Muscle of leg (tissue), 16 donors: Measurements from ENCODE around the gene TGDS. TPM values are rescaled to one million over a fixed set of nuclear protein-coding genes. Genes with fewer than 3 reads are reported as not detected.
A peak's percentile ranks its signal among the peaks of the same experiment; 100 is the strongest.
"Not testable (repeated sequence)": the region's sequence is repeated elsewhere in the genome, so short reads cannot be mapped to it uniquely, and the experiment has no call there.

Experiments used
- DNase-seq: peaks from one replicate; pipeline ENCODE4 v3.0.0; 2013
- H3K27ac ChIP-seq: one replicate; pipeline ENCODE4 v1.5.1; 2013; ENCODE audit warnings: mild to moderate bottlenecking, low read length, control low read depth
- H3K27me3 ChIP-seq: one replicate; pipeline ENCODE4 v1.6.1; 2013; ENCODE audit warnings: low read length; ENCODE audit not compliant: control insufficient read depth, insufficient read depth
- H3K36me3 ChIP-seq: one replicate; pipeline ENCODE4 v1.6.1; 2013; ENCODE audit warnings: low read length; ENCODE audit not compliant: control insufficient read depth, insufficient read depth
- H3K4me1 ChIP-seq: one replicate; pipeline ENCODE4 v1.6.1; 2013; ENCODE audit warnings: low read length; ENCODE audit not compliant: control insufficient read depth, insufficient read depth
- H3K4me3 ChIP-seq: one replicate; pipeline ENCODE4 v1.5.1; 2013; ENCODE audit warnings: low read length, control low read depth
- H3K9me3 ChIP-seq: replicated peaks from 2 replicates; pipeline ENCODE4 v1.6.1; 2013; ENCODE audit warnings: low read depth, low read length; ENCODE audit not compliant: control insufficient read depth
- WGBS: methylation state at CpG from one replicate; pipeline ENCODE4 v1.1.5; 2013; ENCODE audit warnings: missing lambda C conversion rate; ENCODE audit not compliant: insufficient coverage; 5-methylcytosine and 5-hydroxymethylcytosine counted together
- long read RNA-seq, 11 donors: transcript quantifications; one replicate each; lab custom pipeline, GENCODE V29; 2026
- polyA plus RNA-seq, 8 donors: library from polyadenylated mRNA; unstranded; fragments of 120-200 nt; gene quantifications; one replicate each; pipeline versions ENCODE4 v1.2.1 to v1.2.3, GENCODE V29; 2013; ENCODE audit warnings: inconsistent platforms in 1 of 8, low replicate concordance in 1 of 8; ENCODE audit not compliant: insufficient read length in 8 of 8, insufficient read depth in 1 of 8
- total RNA-seq: library from RNA; stranded (reverse); fragments of 120-200 nt; gene quantifications from one replicate; pipeline ENCODE4 v1.2.4, GENCODE V29; 2013

Gene TGDS, protein sequence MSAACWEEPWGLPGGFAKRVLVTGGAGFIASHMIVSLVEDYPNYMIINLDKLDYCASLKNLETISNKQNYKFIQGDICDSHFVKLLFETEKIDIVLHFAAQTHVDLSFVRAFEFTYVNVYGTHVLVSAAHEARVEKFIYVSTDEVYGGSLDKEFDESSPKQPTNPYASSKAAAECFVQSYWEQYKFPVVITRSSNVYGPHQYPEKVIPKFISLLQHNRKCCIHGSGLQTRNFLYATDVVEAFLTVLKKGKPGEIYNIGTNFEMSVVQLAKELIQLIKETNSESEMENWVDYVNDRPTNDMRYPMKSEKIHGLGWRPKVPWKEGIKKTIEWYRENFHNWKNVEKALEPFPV
- 11.7 TPM for total RNA-seq
- polyA plus RNA-seq, result 10 to 100 TPM in 6 of 8 donors, 1 to 10 TPM in 2; 9.0 to 11.9 (median 10.4) TPM
- long read RNA-seq, donor 1, result 0 reads
- long read RNA-seq, donor 2, result 0 reads
- long read RNA-seq, donor 3, partial matches to known transcripts, result 0 of 4 reads
- long read RNA-seq, donor 3, other reads (novel, unspliced or antisense), result 0 of 4 reads
- long read RNA-seq, donor 4, result 0 reads
- long read RNA-seq, donor 5, transcript TGDS-201 (12 exons, 1,905 nt), result major isoform, 7 of 21 reads
- long read RNA-seq, donor 5, partial matches to known transcripts, result 14 of 21 reads
- long read RNA-seq, donor 5, other reads (novel, unspliced or antisense), result 0 of 21 reads
- long read RNA-seq, donor 6, partial matches to known transcripts, result 0 of 3 reads
- long read RNA-seq, donor 6, other reads (novel, unspliced or antisense), result 0 of 3 reads
- long read RNA-seq, donor 7, partial matches to known transcripts, result 6 of 9 reads
- long read RNA-seq, donor 7, other reads (novel, unspliced or antisense), result 0 of 9 reads
- long read RNA-seq, donor 8, partial matches to known transcripts, result 0 of 1 reads
- long read RNA-seq, donor 8, other reads (novel, unspliced or antisense), result 0 of 1 reads
- long read RNA-seq, donor 9, partial matches to known transcripts, result 0 of 3 reads
- long read RNA-seq, donor 9, other reads (novel, unspliced or antisense), result 0 of 3 reads
- long read RNA-seq, donor 10, transcript TGDS-201 (12 exons, 1,905 nt), result major isoform, 5 of 5 reads
- long read RNA-seq, donor 10, partial matches to known transcripts, result 0 of 5 reads
- long read RNA-seq, donor 10, other reads (novel, unspliced or antisense), result 0 of 5 reads
- long read RNA-seq, donor 11, partial matches to known transcripts, result 0 of 1 reads
- long read RNA-seq, donor 11, other reads (novel, unspliced or antisense), result 0 of 1 reads

DNA sequence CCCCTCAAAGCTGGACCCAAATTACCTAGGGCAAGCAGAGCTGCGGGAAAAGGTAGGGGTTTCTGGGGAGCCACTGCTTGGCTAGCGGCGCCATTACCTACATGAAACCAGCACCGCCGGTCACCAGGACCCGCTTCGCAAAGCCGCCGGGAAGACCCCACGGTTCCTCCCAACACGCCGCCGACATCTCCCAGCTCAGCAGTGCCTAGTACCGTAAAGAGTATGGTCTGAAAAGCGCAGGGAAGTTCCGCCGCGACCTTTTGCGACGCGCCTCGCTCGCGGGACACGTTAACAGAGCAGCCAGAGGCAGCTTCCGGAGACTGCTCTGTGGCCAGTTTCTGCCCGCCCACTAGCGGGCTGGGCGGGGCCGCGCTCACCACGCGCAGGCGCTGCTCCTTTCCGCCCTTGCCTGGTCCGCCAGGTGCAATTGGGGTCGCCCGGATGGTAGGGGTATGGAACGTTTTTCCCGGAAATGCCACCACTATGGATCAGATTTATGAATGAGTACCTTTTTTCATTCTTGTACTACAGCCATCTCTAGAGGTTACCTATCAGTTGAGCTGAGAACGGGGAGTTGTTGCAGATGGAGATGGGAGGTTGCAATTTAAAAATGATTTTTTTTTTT lies at the start of gene TGDS:
Gene TGDS, minus strand, starts transcription at position 203 of the 625 bp plus-strand sequence. Its CDS starts 16 bp downstream, at position 187.
- Histone ChIP-seq H3K27ac (peak within 1 kb of the TSS; percentile 88), H3K27me3 (no peaks in the 10 kb centered on the region), H3K4me1 (peaks cover 19% of the 10 kb centered on the region), H3K9me3 (no peaks in the 10 kb centered on the region), H3K36me3 (peaks cover 2% of the 10 kb centered on the region), H3K4me3 (peak within 1 kb of the TSS; percentile 99)
- DNase-seq, result peak; percentile 98
- under 1% methylated on average over 30 of the region's 41 CpGs for whole genome bisulfite sequencing

DNA sequence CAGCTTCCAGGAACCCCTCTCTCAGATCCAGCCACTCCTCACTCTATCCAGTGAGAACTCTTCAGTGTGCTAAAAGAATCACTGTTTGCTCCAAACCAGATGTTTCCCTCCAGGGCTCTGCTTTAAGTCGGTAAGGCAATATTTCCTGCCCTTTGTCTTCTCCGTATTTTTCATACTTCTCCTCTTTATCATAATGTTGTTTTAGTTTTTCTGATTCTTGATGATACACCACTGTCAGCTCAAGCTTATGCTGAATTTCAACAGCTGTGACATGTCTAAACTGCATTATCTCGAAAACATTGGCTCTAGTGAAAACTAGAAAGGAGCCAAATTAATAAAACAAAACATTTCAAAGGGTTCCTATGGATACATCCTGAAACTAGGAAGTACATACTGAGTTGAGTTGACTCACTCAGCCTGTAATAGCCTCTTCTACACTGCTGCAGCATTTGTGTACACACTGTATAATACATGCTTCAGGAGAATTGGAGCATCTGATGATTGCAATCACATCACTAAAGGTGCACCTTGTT lies 45.5 kb upstream of the TGDS start:
- no peaks in the 10 kb centered on the region for H3K9me3 ChIP-seq
- no peak overlapping the region for H3K4me3 ChIP-seq
- no peaks in the 10 kb centered on the region for H3K4me1 ChIP-seq
- H3K27ac ChIP-seq, result peak overlapping the region; percentile 65
- WGBS, result no CpG with 5 or more reads among the region's 3 CpGs
- no peaks in the 10 kb centered on the region for H3K36me3 ChIP-seq
- H3K27me3 ChIP-seq, result no peaks in the 10 kb centered on the region
- peak; percentile 83 for DNase-seq

DNA sequence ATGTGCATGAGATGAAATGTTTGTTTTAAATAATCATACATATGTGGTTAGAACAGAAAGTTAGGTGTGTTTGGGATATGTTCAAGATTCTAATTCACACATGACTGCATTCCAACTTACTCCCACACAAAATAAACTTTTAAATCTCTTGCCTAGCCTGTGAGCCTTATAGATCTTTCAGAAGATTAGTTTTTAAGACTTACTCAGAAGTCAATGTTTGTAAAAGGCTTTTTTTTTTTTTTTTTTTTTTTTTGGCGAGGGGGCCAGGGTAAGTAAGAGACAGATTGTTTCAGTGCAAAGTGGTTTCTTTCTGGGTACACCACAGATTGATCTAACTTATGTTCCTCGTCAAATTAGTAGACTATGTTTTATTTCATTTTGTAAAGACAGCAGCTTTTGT lies 44.8 kb upstream of the TGDS start:
- H3K4me3 ChIP-seq, result no peak overlapping the region
- H3K27ac ChIP-seq, result peak overlapping the region; percentile 65
- DNase-seq, result peak; percentile 9
- no peaks in the 10 kb centered on the region for H3K4me1 ChIP-seq
- no peaks in the 10 kb centered on the region for H3K36me3 ChIP-seq
- no peaks in the 10 kb centered on the region for H3K9me3 ChIP-seq
- WGBS, result no CpG with 5 or more reads among the region's 2 CpGs
- no peaks in the 10 kb centered on the region for H3K27me3 ChIP-seq

DNA sequence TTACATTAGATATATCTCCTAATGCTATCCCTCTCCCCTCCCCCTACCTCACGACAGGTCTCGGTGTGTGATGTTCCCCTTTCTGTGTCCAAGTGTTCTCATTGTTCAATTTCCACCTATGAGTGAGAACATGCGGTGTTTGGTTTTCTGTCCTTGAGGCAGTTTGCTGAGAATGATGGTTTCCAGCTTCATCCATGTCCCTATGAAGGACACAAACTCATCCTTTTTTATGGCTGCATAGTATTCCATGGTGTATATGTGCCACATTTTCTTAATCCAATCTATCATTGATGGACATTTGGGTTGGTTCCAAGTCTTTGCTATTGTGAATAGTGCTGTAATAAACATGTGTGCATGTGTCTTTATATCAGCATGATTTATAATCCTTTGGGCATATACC lies 41.7 kb upstream of the TGDS start:
- WGBS, result no CpG with 5 or more reads among the region's 3 CpGs
- DNase-seq, H3K4me1 ChIP-seq, H3K9me3 ChIP-seq, H3K27ac ChIP-seq, H3K4me3 ChIP-seq, H3K27me3 ChIP-seq, H3K36me3 ChIP-seq: not testable (repeated sequence)

DNA sequence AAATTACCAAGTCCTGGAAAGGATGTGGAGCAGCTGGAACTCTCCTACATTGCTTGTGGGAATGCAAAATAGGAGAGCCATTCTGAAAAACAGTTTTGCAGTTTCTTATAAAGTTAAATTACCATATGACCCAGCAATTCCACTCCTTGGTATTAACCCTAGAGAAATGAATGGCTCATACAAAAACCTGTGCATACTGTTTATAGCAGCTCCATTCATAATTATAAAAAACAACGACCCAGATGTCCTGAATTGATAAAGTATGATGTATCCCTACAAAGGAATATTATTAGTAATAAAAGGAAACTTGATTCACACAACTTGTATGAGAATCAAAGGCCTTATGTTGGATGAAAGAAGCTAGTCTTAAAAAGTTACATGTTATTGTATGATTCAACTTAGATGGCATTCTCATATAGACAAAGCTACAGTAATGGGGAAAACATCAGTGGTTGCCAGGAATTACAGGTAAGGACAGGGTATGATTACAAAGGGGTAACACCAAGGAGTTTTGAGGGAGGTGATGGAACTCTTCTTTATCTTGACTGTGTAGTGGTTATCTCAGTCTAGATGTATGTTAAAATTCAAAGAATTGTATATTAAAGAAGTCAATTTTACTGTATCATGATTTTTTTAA lies 41.1 kb upstream of the TGDS start:
- WGBS, result no CpG with 5 or more reads among the region's 1 CpG
- Histone ChIP-seq H3K36me3 (no peaks in the 10 kb centered on the region), H3K9me3 (no peaks in the 10 kb centered on the region), H3K4me3 (no peak overlapping the region), H3K27me3 (no peaks in the 10 kb centered on the region), H3K4me1 (no peaks in the 10 kb centered on the region), H3K27ac (no peak overlapping the region)
- no peak for DNase-seq

DNA sequence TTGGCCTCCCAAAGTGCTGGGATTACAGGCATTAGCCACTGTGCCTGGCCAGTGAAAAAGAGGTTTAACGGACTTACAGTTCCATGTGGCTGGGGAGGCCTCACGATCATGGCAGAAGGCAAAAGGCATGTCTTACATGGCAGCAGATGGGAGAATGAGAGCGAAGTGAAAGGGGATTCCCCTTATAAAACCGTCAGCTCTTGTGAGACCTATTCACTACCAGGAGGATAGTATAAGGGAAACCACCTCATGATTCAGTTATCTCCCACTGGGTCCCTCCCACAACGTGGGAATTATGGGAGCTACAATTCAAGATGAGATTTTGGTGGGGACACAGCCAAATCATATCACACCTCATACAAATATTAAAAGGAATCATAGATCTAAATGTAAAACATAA lies 40.1 kb upstream of the TGDS start:
- H3K27ac ChIP-seq, H3K27me3 ChIP-seq, H3K4me1 ChIP-seq, DNase-seq, H3K9me3 ChIP-seq, H3K36me3 ChIP-seq, H3K4me3 ChIP-seq: not testable (repeated sequence)
- WGBS, result 100% methylated on average over 1 of the region's 5 CpGs

DNA sequence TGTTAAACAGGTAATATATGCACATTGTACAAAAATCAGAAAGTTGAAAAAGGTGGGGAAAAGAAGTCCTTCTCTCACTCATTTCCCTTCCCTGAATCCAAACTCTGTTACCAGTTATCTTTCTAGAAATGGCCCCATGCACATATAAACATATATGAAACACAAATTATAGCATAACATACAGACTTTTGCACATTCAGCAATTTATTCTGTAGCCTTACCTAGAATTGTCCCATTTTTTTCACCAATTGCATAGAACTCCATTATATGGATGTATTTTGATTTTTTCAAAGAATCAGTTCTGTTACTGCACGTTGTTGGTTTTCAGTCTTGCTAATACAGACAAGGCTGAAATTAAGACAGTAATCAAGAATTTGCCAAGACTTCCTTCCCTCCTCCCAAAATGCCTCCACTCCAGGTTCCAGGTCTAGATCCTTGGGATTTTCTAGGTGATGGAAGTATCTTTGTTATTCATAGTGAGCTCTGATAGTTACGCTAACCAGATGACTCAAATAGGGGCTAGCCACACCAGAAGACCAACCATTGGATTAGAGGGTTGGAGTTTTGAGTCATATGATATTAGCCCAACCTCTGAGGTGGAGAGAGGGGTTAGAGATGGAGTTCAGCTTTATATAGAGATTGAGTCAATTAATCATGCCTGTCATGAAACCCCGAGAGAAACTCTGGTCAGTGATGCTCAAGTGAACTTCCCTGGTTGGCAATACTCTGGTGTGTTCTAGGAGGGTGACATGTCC lies 36.5 kb upstream of the TGDS start:
- Histone ChIP-seq H3K4me3 (no peak overlapping the region), H3K27ac (no peak overlapping the region), H3K4me1 (no peaks in the 10 kb centered on the region), H3K9me3 (no peaks in the 10 kb centered on the region), H3K36me3 (peaks cover 6% of the 10 kb centered on the region), H3K27me3 (no peaks in the 10 kb centered on the region)
- WGBS, result 100% methylated on average over 1 of the region's 3 CpGs
- DNase-seq, result no peak

DNA sequence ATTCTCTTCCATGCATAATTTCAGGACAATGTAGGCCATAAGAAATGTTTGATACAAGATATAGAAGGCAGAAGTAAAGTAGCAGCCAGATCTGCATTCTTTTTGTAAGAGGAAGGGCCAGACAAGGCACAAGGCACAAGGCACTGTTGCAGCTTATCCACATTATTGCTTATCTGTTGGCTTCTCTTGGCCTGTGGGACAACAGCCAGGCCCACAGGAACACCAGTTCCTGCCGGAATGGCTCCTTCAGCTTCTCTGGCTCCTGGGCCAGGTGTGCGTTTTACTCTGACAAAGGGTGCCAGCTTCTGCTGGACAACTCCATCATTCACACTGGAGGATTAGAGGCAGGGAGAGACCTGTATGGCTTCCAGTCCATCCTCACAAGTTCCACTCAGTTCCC lies 34.9 kb upstream of the TGDS start:
- Histone ChIP-seq H3K4me1 (no peaks in the 10 kb centered on the region), H3K9me3 (no peaks in the 10 kb centered on the region), H3K4me3 (no peak overlapping the region), H3K36me3 (peaks cover 6% of the 10 kb centered on the region), H3K27me3 (no peaks in the 10 kb centered on the region), H3K27ac (no peak overlapping the region)
- no peak for DNase-seq
- WGBS, result 58% methylated on average over 2 of the region's 2 CpGs
